ENCODE data around the gene FRY.

DNA sequence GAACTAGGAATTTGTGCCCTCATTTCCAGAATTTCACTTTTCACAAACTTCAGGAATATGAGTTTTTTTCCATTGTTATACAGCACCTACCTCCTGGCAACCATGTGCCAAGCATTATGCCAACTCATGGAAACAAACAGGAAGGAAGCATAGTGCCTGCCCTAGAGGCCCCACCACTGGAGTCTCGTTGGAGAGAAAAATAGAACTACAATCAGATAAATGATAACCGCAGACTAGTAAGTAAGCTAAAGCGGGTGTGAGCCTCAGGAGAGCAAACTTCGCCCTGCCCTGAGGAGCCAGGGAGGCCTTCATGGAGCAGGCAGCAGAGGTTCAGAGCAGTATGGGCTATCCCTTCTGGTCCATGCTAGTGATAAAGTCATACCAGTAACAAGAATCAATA lies 75.9 kb downstream of the FRY start:
- TF ChIP-seq, protein P1, sequence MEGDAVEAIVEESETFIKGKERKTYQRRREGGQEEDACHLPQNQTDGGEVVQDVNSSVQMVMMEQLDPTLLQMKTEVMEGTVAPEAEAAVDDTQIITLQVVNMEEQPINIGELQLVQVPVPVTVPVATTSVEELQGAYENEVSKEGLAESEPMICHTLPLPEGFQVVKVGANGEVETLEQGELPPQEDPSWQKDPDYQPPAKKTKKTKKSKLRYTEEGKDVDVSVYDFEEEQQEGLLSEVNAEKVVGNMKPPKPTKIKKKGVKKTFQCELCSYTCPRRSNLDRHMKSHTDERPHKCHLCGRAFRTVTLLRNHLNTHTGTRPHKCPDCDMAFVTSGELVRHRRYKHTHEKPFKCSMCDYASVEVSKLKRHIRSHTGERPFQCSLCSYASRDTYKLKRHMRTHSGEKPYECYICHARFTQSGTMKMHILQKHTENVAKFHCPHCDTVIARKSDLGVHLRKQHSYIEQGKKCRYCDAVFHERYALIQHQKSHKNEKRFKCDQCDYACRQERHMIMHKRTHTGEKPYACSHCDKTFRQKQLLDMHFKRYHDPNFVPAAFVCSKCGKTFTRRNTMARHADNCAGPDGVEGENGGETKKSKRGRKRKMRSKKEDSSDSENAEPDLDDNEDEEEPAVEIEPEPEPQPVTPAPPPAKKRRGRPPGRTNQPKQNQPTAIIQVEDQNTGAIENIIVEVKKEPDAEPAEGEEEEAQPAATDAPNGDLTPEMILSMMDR (IDR thresholded peaks at IDR 0.05 in 8 of 11, conservative IDR thresholded peaks at IDR 0.05 in 3 of 11): no peak
- TF ChIP-seq POLR2A (IDR thresholded peaks at IDR 0.05) (no peak), POLR2AphosphoS5 (IDR thresholded peaks at IDR 0.05) (peak in 1 of 3 donors; percentile 12)
